HFFc6 (cell line): ENCODE results near the gene YBEY. TPM values are rescaled to one million over a fixed set of nuclear protein-coding genes. Genes with fewer than 3 reads are reported as not detected.

Source experiments
- DNase-seq: peaks from one replicate; pipeline ENCODE4 v3.0.0-alpha.2; 2018
- H3K27ac Mint-ChIP-seq: 2 replicates; pipeline ENCODE4 v1.8.0; 2020; ENCODE audit warnings: mild to moderate bottlenecking, mixed read lengths
- H3K27me3 Mint-ChIP-seq: 2 replicates; pipeline ENCODE4 v1.8.0; 2021; ENCODE audit warnings: mild to moderate bottlenecking, moderate library complexity, mixed read lengths; ENCODE audit not compliant: insufficient read depth
- H3K36me3 Mint-ChIP-seq: 2 replicates; pipeline ENCODE4 v1.8.0; 2021; ENCODE audit warnings: low read depth, mixed read lengths
- H3K4me1 Mint-ChIP-seq: 2 replicates; pipeline ENCODE4 v1.8.0; 2020; ENCODE audit warnings: low read depth, mixed read lengths
- H3K4me3 Mint-ChIP-seq: 2 replicates; pipeline ENCODE4 v1.8.0; 2020; ENCODE audit warnings: mild to moderate bottlenecking, moderate library complexity, mixed read lengths
- H3K9me3 Mint-ChIP-seq: 2 replicates; pipeline ENCODE4 v1.8.0; 2020; ENCODE audit warnings: mild to moderate bottlenecking, mixed read lengths
- total RNA-seq, 6 experiments: library from RNA; stranded (reverse); fragmentation: NEBNext Ultra II Directional; extraction: Animal tissue kit (Norgen Biotek cat#: 25700); gene quantifications; 2 replicates in 1 of 6; 3 replicates in 5 of 6; pipeline ENCODE4 v1.2.3, GENCODE V29; 2021
- TF ChIP-seq, protein P1 (sequence below): fragments of 200-600 bp; sonication (generic); IDR thresholded peaks from 2 replicates; pipeline ENCODE4 v1.5.0; 2021; ENCODE audit warnings: antibody characterized with exemption, mild to moderate bottlenecking

Gene YBEY
- total RNA-seq, 6 experiments from 2014 or later: 12.5 to 16.0 (median 15.5) TPM

- peak overlapping the region; percentile 84 for H3K27ac Mint-ChIP-seq
- peaks cover 26% of the 10 kb centered on the region for H3K36me3 Mint-ChIP-seq
- TF ChIP-seq, protein P1, sequence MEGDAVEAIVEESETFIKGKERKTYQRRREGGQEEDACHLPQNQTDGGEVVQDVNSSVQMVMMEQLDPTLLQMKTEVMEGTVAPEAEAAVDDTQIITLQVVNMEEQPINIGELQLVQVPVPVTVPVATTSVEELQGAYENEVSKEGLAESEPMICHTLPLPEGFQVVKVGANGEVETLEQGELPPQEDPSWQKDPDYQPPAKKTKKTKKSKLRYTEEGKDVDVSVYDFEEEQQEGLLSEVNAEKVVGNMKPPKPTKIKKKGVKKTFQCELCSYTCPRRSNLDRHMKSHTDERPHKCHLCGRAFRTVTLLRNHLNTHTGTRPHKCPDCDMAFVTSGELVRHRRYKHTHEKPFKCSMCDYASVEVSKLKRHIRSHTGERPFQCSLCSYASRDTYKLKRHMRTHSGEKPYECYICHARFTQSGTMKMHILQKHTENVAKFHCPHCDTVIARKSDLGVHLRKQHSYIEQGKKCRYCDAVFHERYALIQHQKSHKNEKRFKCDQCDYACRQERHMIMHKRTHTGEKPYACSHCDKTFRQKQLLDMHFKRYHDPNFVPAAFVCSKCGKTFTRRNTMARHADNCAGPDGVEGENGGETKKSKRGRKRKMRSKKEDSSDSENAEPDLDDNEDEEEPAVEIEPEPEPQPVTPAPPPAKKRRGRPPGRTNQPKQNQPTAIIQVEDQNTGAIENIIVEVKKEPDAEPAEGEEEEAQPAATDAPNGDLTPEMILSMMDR: no peak
- H3K27me3 Mint-ChIP-seq: peaks cover 6% of the 10 kb centered on the region
- H3K9me3 Mint-ChIP-seq: peaks cover 4% of the 10 kb centered on the region; the same call in 1 of the 2 replicates
- H3K4me3 Mint-ChIP-seq: peak overlapping the region; percentile 26; the same call in 1 of the 2 replicates
- H3K4me1 Mint-ChIP-seq: peaks cover 14% of the 10 kb centered on the region
- DNase-seq: peak; percentile 31
Observed at GRCh38 chr21:46295177-46295770, 9.1 kb downstream of the YBEY start.

DNA sequence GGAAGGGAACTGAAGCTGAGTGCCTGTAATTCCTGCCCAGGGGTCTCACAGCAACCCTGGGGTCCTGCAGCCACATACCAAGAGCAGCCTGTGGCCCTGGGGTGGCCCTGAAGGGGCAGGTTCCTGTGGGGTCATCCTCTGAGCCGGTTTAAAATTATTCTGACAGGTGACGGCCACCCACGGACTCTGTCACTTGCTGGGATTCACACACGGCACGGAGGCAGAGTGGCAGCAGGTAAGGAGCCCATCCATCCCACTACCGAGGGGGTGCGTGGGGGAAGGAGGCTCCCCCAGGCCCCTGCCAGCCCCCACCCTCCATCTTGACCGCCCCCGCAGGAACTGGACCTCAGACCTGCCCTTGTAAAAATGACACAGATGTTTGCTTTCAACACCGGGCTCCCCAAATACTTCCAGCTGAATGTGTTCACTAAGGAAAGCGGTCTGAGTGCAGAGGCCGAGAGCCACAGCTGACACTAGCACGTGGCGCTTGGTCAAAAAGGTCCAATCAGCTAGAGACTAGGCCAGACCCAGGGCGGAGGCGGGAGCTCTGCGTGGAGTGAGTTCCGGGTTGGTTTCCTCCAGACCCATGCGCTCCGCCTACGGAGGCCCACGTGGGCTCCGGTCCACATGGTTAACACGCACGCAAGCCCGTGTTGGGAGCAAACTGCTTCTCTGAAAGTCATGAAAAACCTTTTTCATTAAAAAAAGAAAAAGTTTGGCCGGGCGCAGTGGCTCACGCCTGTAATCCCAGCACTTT is 10.0 kb downstream of the YBEY start:
- H3K27me3 Mint-ChIP-seq: peaks cover 6% of the 10 kb centered on the region
- no peak overlapping the region for H3K4me3 Mint-ChIP-seq
- H3K9me3 Mint-ChIP-seq: peaks cover 4% of the 10 kb centered on the region; the same call in 1 of the 2 replicates
- TF ChIP-seq, protein P1: no peak
- H3K4me1 Mint-ChIP-seq: peaks cover 14% of the 10 kb centered on the region
- peak; percentile 53 for DNase-seq
- peak overlapping the region; percentile 84 for H3K27ac Mint-ChIP-seq
- peaks cover 25% of the 10 kb centered on the region for H3K36me3 Mint-ChIP-seq

DNA sequence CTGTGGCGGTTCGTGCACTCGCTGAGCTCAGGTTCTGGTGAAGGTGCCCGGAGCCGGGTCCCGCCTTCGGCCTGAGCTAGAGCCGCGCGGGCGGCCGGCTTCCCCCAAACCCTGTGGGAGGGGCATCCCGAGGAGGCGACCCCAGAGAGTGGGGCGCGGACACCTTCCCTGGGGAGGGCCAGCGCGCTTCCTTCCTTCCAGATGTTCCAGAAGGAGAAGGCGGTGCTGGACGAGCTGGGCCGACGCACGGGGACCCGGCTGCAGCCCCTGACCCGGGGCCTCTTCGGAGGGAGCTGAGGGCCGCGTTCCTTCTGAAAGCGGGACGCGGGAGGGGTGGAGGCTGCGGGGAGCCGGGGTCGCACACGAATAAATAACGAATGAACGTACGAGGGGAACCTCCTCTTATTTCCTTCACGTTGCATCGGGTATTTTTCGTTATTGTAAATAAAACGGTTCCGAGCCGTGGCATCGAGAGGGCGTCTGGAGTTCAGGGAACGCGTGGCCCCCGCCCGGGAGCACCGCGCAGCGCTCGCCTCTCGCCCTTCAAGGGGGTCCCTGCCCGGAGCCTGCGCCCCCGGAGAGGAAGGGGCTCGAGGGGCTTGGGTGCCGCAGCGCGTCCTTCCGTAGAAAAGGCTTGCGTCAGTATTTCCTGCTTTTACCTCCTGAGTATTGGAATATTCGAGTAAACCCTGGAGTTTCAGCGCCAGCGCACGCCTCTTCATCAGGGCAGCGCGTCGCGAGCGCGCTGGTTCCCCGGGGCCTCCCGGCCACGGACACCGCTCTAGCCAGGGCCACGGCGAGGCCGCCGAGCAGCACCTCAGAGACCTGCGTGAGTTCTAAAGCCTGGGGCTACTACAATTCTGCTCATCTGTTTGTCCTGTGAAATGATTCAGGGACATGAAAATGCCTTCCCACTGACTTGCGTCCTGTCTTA is 11.5 kb downstream of the YBEY start:
- Mint-ChIP-seq H3K4me1 (peaks cover 14% of the 10 kb centered on the region), H3K27ac (no peak overlapping the region), H3K9me3 (peaks cover 4% of the 10 kb centered on the region; the same call in 1 of the 2 replicates), H3K27me3 (peaks cover 5% of the 10 kb centered on the region; the same call in 1 of the 2 replicates), H3K4me3 (no peak overlapping the region), H3K36me3 (peaks cover 15% of the 10 kb centered on the region; the same call in 1 of the 2 replicates)
- TF ChIP-seq, protein P1: no peak
- no peak for DNase-seq

DNA sequence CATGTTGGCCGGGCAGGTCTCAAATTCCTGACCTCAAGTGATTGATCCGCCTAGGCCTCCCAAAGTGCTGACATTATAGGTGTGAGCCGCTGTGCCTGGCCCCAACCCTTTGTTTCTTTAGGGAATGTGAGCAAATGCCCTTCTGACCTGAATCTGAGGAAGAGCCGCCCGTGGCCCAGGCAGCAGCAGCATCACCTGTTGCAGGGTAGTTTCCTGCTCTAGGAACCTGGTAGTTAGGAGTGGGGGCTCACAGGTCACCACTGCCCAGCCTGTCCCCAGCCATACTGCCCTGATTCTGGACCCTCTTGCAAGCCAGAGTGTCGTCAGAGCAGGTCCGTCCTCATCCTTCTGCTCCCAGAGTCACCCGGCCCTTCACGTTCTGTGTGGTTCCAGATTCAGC is 13.0 kb downstream of the YBEY start:
- H3K36me3 Mint-ChIP-seq: peaks cover 15% of the 10 kb centered on the region; the same call in 1 of the 2 replicates
- H3K4me1 Mint-ChIP-seq: peaks cover 14% of the 10 kb centered on the region
- H3K27me3 Mint-ChIP-seq: peaks cover 5% of the 10 kb centered on the region; the same call in 1 of the 2 replicates
- H3K4me3 Mint-ChIP-seq: no peak overlapping the region
- H3K9me3 Mint-ChIP-seq: peaks cover 4% of the 10 kb centered on the region; the same call in 1 of the 2 replicates
- H3K27ac Mint-ChIP-seq: no peak overlapping the region
- TF ChIP-seq, protein P1: no peak
- no peak for DNase-seq

- Mint-ChIP-seq H3K36me3 (peaks cover 19% of the 10 kb centered on the region), H3K27me3 (no peaks in the 10 kb centered on the region; the same call in 1 of the 2 replicates), H3K4me3 (no peak overlapping the region), H3K4me1 (no peaks in the 10 kb centered on the region), H3K9me3 (no peaks in the 10 kb centered on the region), H3K27ac (no peak overlapping the region)
- DNase-seq: no peak
- TF ChIP-seq, protein P1: no peak
Observed at GRCh38 chr21:46301759-46302158, 15.6 kb downstream of the YBEY start.
